HG03460 (cell line): Measurements from ENCODE around the gene ACCSL.

Source experiments
- ATAC-seq: cut with Tn5 transposase; IDR thresholded peaks from one replicate; pipeline ENCODE4 v1.9.1; 2021; ENCODE audit not compliant: unreplicated experiment

ACCSL gene

GRCh38 chr11:44095506-44096359, 48.0 kb downstream of the ACCSL start, which contains the start of gene EXT2:
Gene EXT2, plus strand, starts transcription at chr11:44095678. Its CDS starts 12,035 bp downstream, at chr11:44107713.
- ATAC-seq: peak; percentile 87

GRCh38 chr11:44096360-44097185, 48.8 kb downstream of the ACCSL start:
- peak; percentile 8 for ATAC-seq

GRCh38 chr11:44097821-44098220, 50.0 kb downstream of the ACCSL start:
- no peak for ATAC-seq

GRCh38 chr11:44101098-44101497, 53.3 kb downstream of the ACCSL start:
- no peak for ATAC-seq

- no peak for ATAC-seq
Observed at GRCh38 chr11:44104481-44105294, 56.9 kb downstream of the ACCSL start.

GRCh38 chr11:44108260-44108659, 60.5 kb downstream of the ACCSL start:
- ATAC-seq: no peak
